GM12878 (cell line): Measurements from ENCODE around the gene VEPH1. TPM values are rescaled to one million over a fixed set of nuclear protein-coding genes. Genes with fewer than 3 reads are reported as not detected.

ENCODE experiments used
- ATAC-seq: fragments of 200-7000 bp; cut with Tn5 transposase; 3 replicates; pipeline ENCODE4 v1.9.1; 2020; ENCODE audit warnings: mild to moderate bottlenecking, moderate library complexity
- BruUV-seq: library from RNA; stranded (reverse); fragments of 400-500 nt; replicated peaks from 2 replicates; lab custom pipeline; 2021; lab: Mats Ljungman, UMichigan
- CTCF ChIA-PET: fragments of 300-600 bp; sonication (Branson Sonifier 250); formaldehyde crosslinking; extraction: SDS; loops from one replicate; lab custom pipeline; 2021; ENCODE audit warnings: inconsistent platforms; lab: Yijun Ruan, JAX
- POLR2A ChIA-PET: fragments of 350-600 bp; formaldehyde crosslinking; extraction: SDS; loops from one replicate; lab custom pipeline; 2021; ENCODE audit warnings: inconsistent platforms; lab: Charles Lee
- RAD21 ChIA-PET: fragments of 300-600 bp; sonication (Branson Sonifier 250); formaldehyde crosslinking; loops from one replicate; lab custom pipeline; 2023; ENCODE audit warnings: antibody characterized with exemption; ENCODE audit not compliant: unreplicated experiment; lab: Charles Lee
- SMC1A ChIA-PET: fragments of 300-600 bp; sonication (Branson Sonifier 250); formaldehyde crosslinking; loops from one replicate; lab custom pipeline; 2023; ENCODE audit not compliant: unreplicated experiment, uncharacterized antibody; lab: Charles Lee
- DNase-seq: peaks from one replicate; pipeline ENCODE4 v3.0.0-alpha.2; 2011; ENCODE audit warnings: low read depth, low spot score
- FAIRE-seq: peaks from 3 replicates; lab custom pipeline; 2011; peaks lifted over from hg19 to GRCh38; lab: Jason Lieb, UNC
- H2AFZ ChIP-seq: 2 replicates; pipeline ENCODE4 v1.6.0; 2011; ENCODE audit warnings: low read depth, low read length, control low read depth; ENCODE audit not compliant: control insufficient read depth
- H3K27ac ChIP-seq: 2 replicates; pipeline ENCODE4 v1.5.1; 2011; ENCODE audit warnings: control low read depth; ENCODE audit not compliant: control insufficient read depth, insufficient read depth
- H3K27me3 ChIP-seq, 2 experiments: replicated peaks in 1 of 2; 2 replicates each; pipeline versions ENCODE4 v1.6.0 to v1.6.1; 2011; ENCODE audit warnings: low read length in 1 of 2; ENCODE audit not compliant: control insufficient read depth in 2 of 2, insufficient read depth in 2 of 2
- H3K36me3 ChIP-seq, 2 experiments: 2 replicates each; pipeline ENCODE4 v1.5.1; 2011; ENCODE audit warnings: low read length in 1 of 2; ENCODE audit not compliant: control insufficient read depth in 2 of 2, insufficient read depth in 2 of 2
- H3K4me1 ChIP-seq: 2 replicates; pipeline ENCODE4 v1.6.1; 2011; ENCODE audit warnings: mild to moderate bottlenecking, low read length, moderate library complexity, mixed read lengths; ENCODE audit not compliant: control insufficient read depth, insufficient read depth
- H3K4me2 ChIP-seq: 2 replicates; pipeline ENCODE4 v1.6.0; 2011; ENCODE audit warnings: control low read depth; ENCODE audit not compliant: control insufficient read depth, insufficient read depth
- H3K4me3 ChIP-seq: fragments of 200-600 bp; sonication (generic); 2 replicates; pipeline ENCODE4 v1.5.1; 2016
- H3K79me2 ChIP-seq: 2 replicates; pipeline ENCODE4 v1.6.0; 2011; ENCODE audit warnings: low read length; ENCODE audit not compliant: control insufficient read depth, insufficient read depth
- H3K9ac ChIP-seq: 2 replicates; pipeline ENCODE4 v1.8.0; 2011; ENCODE audit warnings: low read length, control low read depth, mixed read lengths; ENCODE audit not compliant: control insufficient read depth, insufficient read depth
- H3K9me3 ChIP-seq: replicated peaks from 3 replicates; pipeline ENCODE4 v1.5.1; 2011; ENCODE audit warnings: mild to moderate bottlenecking, low read length; ENCODE audit not compliant: control insufficient read depth, insufficient read depth
- H4K20me1 ChIP-seq: 2 replicates; pipeline ENCODE4 v1.6.0; 2011; ENCODE audit not compliant: control insufficient read depth, insufficient read depth
- BACH1 ChIP-seq: fragments of 450-650 bp; IDR thresholded peaks from 2 replicates; pipeline ENCODE4 v1.6.1; 2017; ENCODE audit warnings: mild to moderate bottlenecking, borderline replicate concordance
- CTCF ChIP-seq, 3 experiments: IDR thresholded peaks in 2 of 3; conservative IDR thresholded peaks in 1 of 3; 2 replicates each; pipeline ENCODE4 v1.5.1; 2011; ENCODE audit warnings: low read depth in 3 of 3, low read length in 3 of 3, mild to moderate bottlenecking in 3 of 3, control low read depth in 2 of 3, moderate library complexity in 2 of 3, inconsistent platforms in 1 of 3, mixed read lengths in 1 of 3; ENCODE audit not compliant: control insufficient read depth in 2 of 3, insufficient read depth in 1 of 3; ENCODE audit errors: extremely low read depth in 1 of 3
- EGR1 ChIP-seq, 2 experiments: IDR thresholded peaks; 1 replicate in 1 of 2; 2 replicates in 1 of 2; pipeline ENCODE4 v1.6.1; 2011 to 2012; ENCODE audit warnings: low read depth in 2 of 2, low read length in 2 of 2, borderline replicate concordance in 1 of 2, mild to moderate bottlenecking in 1 of 2, moderate library complexity in 1 of 2
- HDAC2 ChIP-seq: fragments of 200-600 bp; sonication (generic); IDR thresholded peaks from 2 replicates; pipeline ENCODE4 v1.6.1; 2017
- IRF3 ChIP-seq: fragments of 450-650 bp; IDR thresholded peaks from 2 replicates; pipeline ENCODE4 v1.6.1; 2014; ENCODE audit warnings: mild to moderate bottlenecking
- MLLT1 ChIP-seq: fragments of 450-650 bp; IDR thresholded peaks from 2 replicates; pipeline ENCODE4 v1.6.1; 2016; ENCODE audit warnings: mild to moderate bottlenecking
- MXI1 ChIP-seq: fragments of 150-350 bp; IDR thresholded peaks from 2 replicates; pipeline ENCODE4 v1.6.1; 2011; ENCODE audit warnings: low read depth, mild to moderate bottlenecking, inconsistent platforms, low read length, improper control_type of control experiment
- NFXL1 ChIP-seq: fragments of 450-650 bp; IDR thresholded peaks from 2 replicates; pipeline ENCODE4 v1.6.1; 2017; ENCODE audit warnings: antibody characterized with exemption, mild to moderate bottlenecking, borderline replicate concordance
- PAX8 ChIP-seq: fragments of 450-650 bp; IDR thresholded peaks from 2 replicates; pipeline ENCODE4 v1.6.1; 2017; ENCODE audit warnings: mild to moderate bottlenecking, moderate library complexity
- RAD21 ChIP-seq: IDR thresholded peaks from 2 replicates; pipeline ENCODE4 v1.6.1; 2011; ENCODE audit warnings: mild to moderate bottlenecking, low read depth, low read length, moderate library complexity; ENCODE audit not compliant: insufficient read depth
- SIN3A ChIP-seq: IDR thresholded peaks from 2 replicates; pipeline ENCODE4 v1.6.1; 2012; ENCODE audit warnings: low read depth, low read length, improper control_type of control experiment
- TAF1 ChIP-seq: IDR thresholded peaks from 2 replicates; pipeline ENCODE4 v1.6.1; 2011; ENCODE audit warnings: mild to moderate bottlenecking, low read depth, low read length, borderline replicate concordance
- ZNF24 ChIP-seq: fragments of 450-650 bp; IDR thresholded peaks from 2 replicates; pipeline ENCODE4 v1.6.1; 2017; ENCODE audit warnings: antibody characterized with exemption, mild to moderate bottlenecking
- WGBS: methylation state at CpG from one replicate; pipeline ENCODE4 v1.1.6; 2016; ENCODE audit warnings: low lambda C conversion rate; ENCODE audit not compliant: insufficient replicate concordance, insufficient coverage; ENCODE audit errors: missing lambda C conversion rate; 5-methylcytosine and 5-hydroxymethylcytosine counted together
- in situ Hi-C: fragments of 300-500 bp; cut with MboI; formaldehyde crosslinking; loops from 9 replicates; pipeline ENCODE4 v1.14.3; 2018; ENCODE audit warnings: mixed read lengths
- intact Hi-C: fragments of 100-400 bp; cut with micrococcal nuclease; formaldehyde crosslinking; loops from one replicate; pipeline ENCODE4 v1.14.2; 2022; ENCODE audit not compliant: unreplicated experiment
- polyA plus RNA-seq, 11 experiments: library from polyadenylated mRNA; depleted of rRNA in 4 of 11; unstranded in 6 of 11; stranded (reverse) in 5 of 11; fragments of >200 nt; fragmentation: Nextera tagmentation in 4 of 11; fragmentation: Illumina TruSeq in 1 of 11; extraction: Ambion mirVana in 4 of 11; extraction: Trizol in 1 of 11; gene quantifications; 1 replicate in 1 of 11; 2 replicates in 10 of 11; pipeline versions ENCODE4 v1.2.1 to v1.2.3, GENCODE V29; 2011 to 2016; ENCODE audit warnings: inconsistent platforms in 2 of 11, missing spikeins in 2 of 11, low read depth in 1 of 11
- total RNA-seq, 4 experiments: library from RNA; depleted of rRNA in 3 of 4; stranded (reverse); fragments of >200 nt in 3 of 4; fragmentation: Illumina TruSeq in 1 of 4; extraction: Trizol in 1 of 4; gene quantifications; 2 replicates each; pipeline versions ENCODE4 v1.2.1 to v1.2.3, GENCODE V29; 2013 to 2021

Gene VEPH1
- total and polyA plus RNA-seq, 10 of the 15 experiments (the other 5 are each of a cell fraction or from before 2014, with no cell fraction given) = 0.04 to 0.26 (median 0.17) TPM; not detected in 7

GRCh38 chr3:157355276-157355675 lies 147.9 kb downstream of the VEPH1 start:
- BruUV-seq = no TSS peak
- no peaks in the 10 kb centered on the region; a peak in 2 of 4 replicates for H3K27me3 ChIP-seq
- H3K9me3 ChIP-seq = no peaks in the 10 kb centered on the region
- FAIRE-seq (no peak), ATAC-seq (no peak), DNase-seq (no peak)
- H3K4me2 ChIP-seq = no peak overlapping the region
- H2AFZ ChIP-seq = no peak overlapping the region
- no peak overlapping the region for H3K4me3 ChIP-seq
- intact Hi-C loops = loop anchor here (10.0 kb wide), 1 partner anchor 140 kb away; no protein-coding TSS in a partner anchor
- no peak overlapping the region for H3K9ac ChIP-seq
- SMC1A ChIA-PET = no interaction called here
- no peak overlapping the region for H3K27ac ChIP-seq
- H3K79me2 ChIP-seq = no peaks in the 10 kb centered on the region
- POLR2A ChIA-PET = no interaction called here
- in situ Hi-C loops = no loop called here
- 12% methylated on average over 2 of the region's 2 CpGs for WGBS
- no peaks in the 10 kb centered on the region for H4K20me1 ChIP-seq
- CTCF ChIA-PET = interaction anchor here (1.6 to 2.1 kb wide), 2 partner anchors 9 to 151 kb away, joined by 3 to 7 read pairs; no protein-coding TSS in a partner anchor
- H3K4me1 ChIP-seq = no peaks in the 10 kb centered on the region
- no peak for TF ChIP-seq RAD21
- RAD21 ChIA-PET = no interaction called here
- H3K36me3 ChIP-seq = no peaks in the 10 kb centered on the region

GRCh38 chr3:157354722-157355121 lies 148.5 kb downstream of the VEPH1 start:
- in situ Hi-C loops = no loop called here
- DNase-seq (no peak), ATAC-seq (0 out of 3 replicates have a peak, but pooled peaks have one; percentile 24), FAIRE-seq (no peak)
- ChIA-PET CTCF (interaction anchor here (1.6 to 2.1 kb wide), 2 partner anchors 10 to 150 kb away, joined by 3 to 7 read pairs; no protein-coding TSS in a partner anchor), POLR2A (no interaction called here), RAD21 (no interaction called here), SMC1A (no interaction called here)
- Histone ChIP-seq H3K27ac (no peak overlapping the region), H3K9me3 (no peaks in the 10 kb centered on the region), H3K4me3 (no peak overlapping the region), H3K9ac (no peak overlapping the region), H4K20me1 (no peaks in the 10 kb centered on the region), H2AFZ (no peak overlapping the region), H3K27me3 (no peaks in the 10 kb centered on the region; a peak in 2 of 4 replicates), H3K4me1 (no peaks in the 10 kb centered on the region), H3K36me3 (no peaks in the 10 kb centered on the region), H3K4me2 (no peak overlapping the region), H3K79me2 (no peaks in the 10 kb centered on the region)
- 13% methylated on average over 1 of the region's 1 CpG for WGBS
- intact Hi-C loops = loop anchor here (10.0 kb wide), 1 partner anchor 140 kb away; no protein-coding TSS in a partner anchor
- BruUV-seq = no TSS peak
- TF ChIP-seq MLLT1 = no peak
- TF ChIP-seq MXI1 = no peak
- no peak for TF ChIP-seq BACH1
- no peak for TF ChIP-seq HDAC2
- no peak for TF ChIP-seq IRF3
- TF ChIP-seq ZNF24 = peak; percentile 78
- no peak for TF ChIP-seq TAF1
- peak; percentile 36 to 55 (median 44); a peak in 4 of 6 replicates for TF ChIP-seq CTCF (IDR thresholded peaks at IDR 0.05 in 2 of 3, conservative IDR thresholded peaks at IDR 0.05 in 1 of 3; ENCODE audit: control insufficient read depth in 2 of 3, extremely low read depth in 1 of 3, insufficient read depth in 1 of 3, low read depth in 3 of 3, low read length in 3 of 3)
- no peak for TF ChIP-seq SIN3A
- no peak for TF ChIP-seq PAX8
- TF ChIP-seq EGR1 (IDR thresholded peaks at IDR 0.05; ENCODE audit: borderline replicate concordance in 1 of 2, low read depth in 2 of 2, low read length in 2 of 2) = no peak
- TF ChIP-seq NFXL1 = no peak
